HG03565 (cell line): ENCODE results near the gene NKTR.
"Not testable (repeated sequence)": the region's sequence is repeated elsewhere in the genome, so short reads cannot be mapped to it uniquely, and the experiment has no call there.

Experiments used
- ATAC-seq: cut with Tn5 transposase; IDR thresholded peaks from one replicate; pipeline ENCODE4 v1.9.1; 2021; ENCODE audit warnings: mild to moderate bottlenecking, moderate library complexity; ENCODE audit not compliant: unreplicated experiment

The NKTR gene

GRCh38 chr3:42600111-42600957 is at the start of gene NKTR:
Gene NKTR, plus strand, starts transcription at chr3:42600686. Its CDS starts 321 bp downstream, at chr3:42601007.
- peak; percentile 79 for ATAC-seq

- no peak for ATAC-seq
These were observed 47.7 kb upstream of the NKTR start for GRCh38 chr3:42552830-42553229.

GRCh38 chr3:42556089-42556632 is 44.3 kb upstream of the NKTR start:
- no peak for ATAC-seq

GRCh38 chr3:42556817-42557216 is 43.7 kb upstream of the NKTR start:
- ATAC-seq, result not testable (repeated sequence)

- ATAC-seq, result no peak
These were observed 42.6 kb upstream of the NKTR start for GRCh38 chr3:42557854-42558253.

GRCh38 chr3:42562047-42562907 is 38.2 kb upstream of the NKTR start:
- ATAC-seq, result no peak

GRCh38 chr3:42569593-42570142 is 30.8 kb upstream of the NKTR start:
- no peak for ATAC-seq

GRCh38 chr3:42572278-42572677 is 28.2 kb upstream of the NKTR start:
- ATAC-seq, result no peak

GRCh38 chr3:42575137-42575741 is 25.2 kb upstream of the NKTR start:
- ATAC-seq, result no peak

GRCh38 chr3:42578054-42578453 is 22.4 kb upstream of the NKTR start:
- no peak for ATAC-seq

GRCh38 chr3:42579346-42579745 is 21.1 kb upstream of the NKTR start:
- ATAC-seq, result not testable (repeated sequence)

GRCh38 chr3:42581400-42581708 is 19.1 kb upstream of the NKTR start:
- no peak for ATAC-seq

GRCh38 chr3:42581709-42582473 is 18.6 kb upstream of the NKTR start, which contains the start of gene SEC22C:
Gene SEC22C, minus strand, starts transcription at chr3:42581967. Its CDS starts 12,921 bp downstream, at chr3:42569046.
- peak; percentile 69 for ATAC-seq

GRCh38 chr3:42582474-42583070 is 17.9 kb upstream of the NKTR start:
- ATAC-seq, result no peak

- ATAC-seq, result no peak
These were observed 11.9 kb upstream of the NKTR start for GRCh38 chr3:42588625-42589024.

GRCh38 chr3:42589382-42590109 is 10.9 kb upstream of the NKTR start:
- no peak for ATAC-seq

GRCh38 chr3:42590989-42591756 is 9.3 kb upstream of the NKTR start:
- no peak for ATAC-seq

- ATAC-seq, result no peak
These were observed 8.7 kb upstream of the NKTR start for GRCh38 chr3:42591811-42592210.
